Caco-2 (cell line): ENCODE measurements around the gene PALM3. TPM values are rescaled to one million over a fixed set of nuclear protein-coding genes. Genes with fewer than 3 reads are reported as not detected.

ENCODE experiments used
- BruUV-seq: library from RNA; stranded (reverse); fragments of 400-500 nt; replicated peaks from 2 replicates; lab custom pipeline; 2021; lab: Mats Ljungman, UMichigan
- CTCF ChIA-PET: fragments of 300-600 bp; sonication (Branson Sonifier 250); formaldehyde crosslinking; loops from one replicate; lab custom pipeline; 2022; ENCODE audit warnings: antibody characterized with exemption; lab: Charles Lee
- POLR2A ChIA-PET: fragments of 300-600 bp; sonication (Branson Sonifier 250); formaldehyde crosslinking; loops from one replicate; lab custom pipeline; 2022; ENCODE audit warnings: antibody characterized with exemption; lab: Charles Lee
- DNase-seq, 2 experiments: peaks; one replicate each; pipeline versions ENCODE4 v3.0.0 to v3.0.0-alpha.2; 2020 to 2022
- H3K27me3 ChIP-seq: replicated peaks from 2 replicates; pipeline ENCODE4 v1.6.0; 2011; ENCODE audit warnings: low read length; ENCODE audit not compliant: control insufficient read depth, insufficient read depth
- H3K36me3 ChIP-seq: 2 replicates; pipeline ENCODE4 v1.5.1; 2011; ENCODE audit warnings: low read length; ENCODE audit not compliant: control insufficient read depth, insufficient read depth
- H3K4me1 ChIP-seq: fragments of 250-450 bp; sonication (Bioruptor Pico); 2 replicates; pipeline ENCODE4 v1.5.1; 2020; ENCODE audit warnings: mild to moderate bottlenecking
- H3K4me3 ChIP-seq: 2 replicates; pipeline ENCODE4 v1.5.1; 2011; ENCODE audit warnings: low read depth, mild to moderate bottlenecking, control low read depth, low read length
- H3K9me3 ChIP-seq: fragments of 250-450 bp; sonication (Bioruptor Pico); 2 replicates; pipeline ENCODE4 v1.5.1; 2020; ENCODE audit warnings: mild to moderate bottlenecking, moderate library complexity
- H3K27ac Mint-ChIP-seq: one replicate; pipeline ENCODE4 v1.8.0; 2022; ENCODE audit warnings: mixed read lengths; ENCODE audit not compliant: unreplicated experiment
- H3K27me3 Mint-ChIP-seq: one replicate; pipeline ENCODE4 v1.8.0; 2022; ENCODE audit warnings: mixed read lengths; ENCODE audit not compliant: insufficient read depth, unreplicated experiment
- H3K36me3 Mint-ChIP-seq: one replicate; pipeline ENCODE4 v1.8.0; 2022; ENCODE audit warnings: mild to moderate bottlenecking, mixed read lengths; ENCODE audit not compliant: insufficient read depth, unreplicated experiment
- H3K4me1 Mint-ChIP-seq: one replicate; pipeline ENCODE4 v1.8.0; 2022; ENCODE audit warnings: low read depth, mixed read lengths; ENCODE audit not compliant: unreplicated experiment
- H3K4me3 Mint-ChIP-seq: one replicate; pipeline ENCODE4 v1.8.0; 2022; ENCODE audit warnings: mild to moderate bottlenecking, moderate library complexity, mixed read lengths; ENCODE audit not compliant: unreplicated experiment
- H3K9me3 Mint-ChIP-seq: one replicate; pipeline ENCODE4 v1.8.0; 2022; ENCODE audit warnings: mixed read lengths; ENCODE audit not compliant: unreplicated experiment
- intact Hi-C: fragments of 100-400 bp; cut with micrococcal nuclease; formaldehyde crosslinking; loops from one replicate; pipeline ENCODE4 v1.10.0; 2022; ENCODE audit not compliant: unreplicated experiment
- total RNA-seq: library from RNA; stranded (reverse); gene quantifications from 2 replicates; pipeline ENCODE4 v1.2.3, GENCODE V29; 2022
- TF ChIP-seq, protein P1 (sequence below), 2 experiments: fragments of 200-600 bp in 1 of 2; IDR thresholded peaks; 1 replicate in 1 of 2; 2 replicates in 1 of 2; pipeline versions ENCODE4 v1.5.1 to v1.8.0; 2011 to 2022; ENCODE audit warnings: antibody characterized with exemption in 1 of 2, control low read depth in 1 of 2, inconsistent platforms in 1 of 2, low read depth in 1 of 2, low read length in 1 of 2, mild to moderate bottlenecking in 1 of 2, moderate library complexity in 1 of 2; ENCODE audit not compliant: insufficient read depth in 1 of 2, severe bottlenecking in 1 of 2, unreplicated experiment in 1 of 2

PALM3 gene
- total RNA-seq, 1 experiment from 2014 or later: 25.9 TPM

DNA sequence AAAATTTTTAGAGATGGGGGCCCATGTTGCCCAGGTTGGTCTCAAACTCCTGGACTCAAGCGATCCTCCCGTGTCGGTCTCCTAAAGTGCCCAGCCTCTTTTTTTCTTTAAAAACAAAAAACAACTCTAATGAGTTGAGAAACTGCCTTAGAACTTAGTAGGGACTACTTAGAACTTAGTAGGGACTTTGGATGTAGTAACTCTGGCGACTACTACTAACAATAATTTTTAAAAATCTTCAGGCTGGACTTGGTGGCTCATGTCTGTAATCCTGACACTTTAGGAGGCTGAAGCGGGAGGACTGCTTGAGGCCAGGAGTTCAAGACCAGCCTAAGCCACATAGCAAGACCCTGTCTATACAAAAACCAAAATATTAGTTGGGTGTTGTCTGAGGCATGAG is 24.2 kb upstream of the PALM3 start:
- H3K4me1 Mint-ChIP-seq: peaks cover 6% of the 10 kb centered on the region
- no peak overlapping the region for H3K27ac Mint-ChIP-seq
- TF ChIP-seq, protein P1, sequence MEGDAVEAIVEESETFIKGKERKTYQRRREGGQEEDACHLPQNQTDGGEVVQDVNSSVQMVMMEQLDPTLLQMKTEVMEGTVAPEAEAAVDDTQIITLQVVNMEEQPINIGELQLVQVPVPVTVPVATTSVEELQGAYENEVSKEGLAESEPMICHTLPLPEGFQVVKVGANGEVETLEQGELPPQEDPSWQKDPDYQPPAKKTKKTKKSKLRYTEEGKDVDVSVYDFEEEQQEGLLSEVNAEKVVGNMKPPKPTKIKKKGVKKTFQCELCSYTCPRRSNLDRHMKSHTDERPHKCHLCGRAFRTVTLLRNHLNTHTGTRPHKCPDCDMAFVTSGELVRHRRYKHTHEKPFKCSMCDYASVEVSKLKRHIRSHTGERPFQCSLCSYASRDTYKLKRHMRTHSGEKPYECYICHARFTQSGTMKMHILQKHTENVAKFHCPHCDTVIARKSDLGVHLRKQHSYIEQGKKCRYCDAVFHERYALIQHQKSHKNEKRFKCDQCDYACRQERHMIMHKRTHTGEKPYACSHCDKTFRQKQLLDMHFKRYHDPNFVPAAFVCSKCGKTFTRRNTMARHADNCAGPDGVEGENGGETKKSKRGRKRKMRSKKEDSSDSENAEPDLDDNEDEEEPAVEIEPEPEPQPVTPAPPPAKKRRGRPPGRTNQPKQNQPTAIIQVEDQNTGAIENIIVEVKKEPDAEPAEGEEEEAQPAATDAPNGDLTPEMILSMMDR (IDR thresholded peaks at IDR 0.05; ENCODE audit: insufficient read depth in 1 of 2, low read depth in 1 of 2, low read length in 1 of 2, severe bottlenecking in 1 of 2, unreplicated experiment in 1 of 2): no peak
- no peaks in the 10 kb centered on the region for H3K9me3 ChIP-seq
- H3K4me1 ChIP-seq: peaks cover 6% of the 10 kb centered on the region; the same call in 1 of the 2 replicates
- no peaks in the 10 kb centered on the region for H3K27me3 Mint-ChIP-seq
- no peaks in the 10 kb centered on the region for H3K36me3 ChIP-seq
- no peaks in the 10 kb centered on the region for H3K27me3 ChIP-seq
- CTCF ChIA-PET: no interaction called here
- DNase-seq: no peak
- H3K4me3 Mint-ChIP-seq: no peak overlapping the region
- BruUV-seq: no TSS peak
- intact Hi-C loops: no loop called here
- H3K9me3 Mint-ChIP-seq: no peaks in the 10 kb centered on the region
- no peak overlapping the region for H3K4me3 ChIP-seq
- POLR2A ChIA-PET: no interaction called here
- H3K36me3 Mint-ChIP-seq: peaks cover 26% of the 10 kb centered on the region

DNA sequence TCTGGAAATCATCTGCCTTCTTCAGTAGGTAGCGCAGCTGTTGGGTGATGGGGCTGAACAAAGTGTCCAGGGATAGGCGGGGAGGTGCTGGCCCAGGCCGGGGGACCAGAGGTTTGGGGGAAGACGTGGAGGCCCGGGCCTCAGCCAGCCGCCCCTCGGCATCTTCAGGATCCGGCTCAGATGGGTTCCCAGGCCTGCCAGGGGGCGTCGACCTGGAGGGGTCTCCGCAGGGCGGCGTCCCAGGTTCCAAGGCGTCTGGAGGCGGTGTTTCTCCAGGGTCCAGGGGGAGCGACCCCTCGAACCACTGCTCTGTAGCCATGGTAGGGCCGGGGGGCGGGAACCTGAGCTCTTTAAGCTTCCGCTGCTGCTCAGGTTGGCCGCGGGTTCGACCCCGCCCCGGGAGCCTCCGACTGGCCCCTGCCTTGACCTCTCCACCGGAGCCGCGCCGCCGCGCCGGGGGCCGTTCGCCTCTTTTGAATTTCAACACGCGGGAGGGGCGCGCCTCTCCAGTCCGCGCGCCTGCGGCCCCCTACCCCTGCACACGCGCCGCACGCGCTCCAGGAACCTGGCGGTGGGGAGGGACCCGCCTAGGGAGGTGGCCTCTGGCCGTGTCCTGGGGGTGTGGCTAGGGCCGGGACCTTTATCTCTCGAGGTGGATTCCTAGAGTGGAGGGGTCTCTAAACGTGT is 23.6 kb upstream of the PALM3 start, which contains the start of gene C19orf67:
Gene C19orf67, minus strand, starts transcription at position 475 of the 687 bp plus-strand sequence. Its CDS starts 156 bp downstream, at position 319.
- CTCF ChIA-PET: no interaction called here
- H3K36me3 Mint-ChIP-seq: peaks cover 28% of the 10 kb centered on the region
- peaks cover 7% of the 10 kb centered on the region; the same call in 1 of the 2 replicates for H3K4me1 ChIP-seq
- H3K36me3 ChIP-seq: no peaks in the 10 kb centered on the region
- H3K4me3 ChIP-seq: no peak within 1 kb of the TSS
- TF ChIP-seq, protein P1 (IDR thresholded peaks at IDR 0.05; ENCODE audit: insufficient read depth in 1 of 2, low read depth in 1 of 2, low read length in 1 of 2, severe bottlenecking in 1 of 2, unreplicated experiment in 1 of 2): no peak
- no peaks in the 10 kb centered on the region for H3K27me3 ChIP-seq
- intact Hi-C loops: no loop called here
- no peaks in the 10 kb centered on the region for H3K9me3 ChIP-seq
- no peaks in the 10 kb centered on the region for H3K9me3 Mint-ChIP-seq
- POLR2A ChIA-PET: no interaction called here
- peaks cover 6% of the 10 kb centered on the region for H3K4me1 Mint-ChIP-seq
- no peak within 1 kb of the TSS for H3K4me3 Mint-ChIP-seq
- H3K27me3 Mint-ChIP-seq: no peaks in the 10 kb centered on the region
- H3K27ac Mint-ChIP-seq: no peak within 1 kb of the TSS
- no TSS peak for BruUV-seq
- no peak for DNase-seq

DNA sequence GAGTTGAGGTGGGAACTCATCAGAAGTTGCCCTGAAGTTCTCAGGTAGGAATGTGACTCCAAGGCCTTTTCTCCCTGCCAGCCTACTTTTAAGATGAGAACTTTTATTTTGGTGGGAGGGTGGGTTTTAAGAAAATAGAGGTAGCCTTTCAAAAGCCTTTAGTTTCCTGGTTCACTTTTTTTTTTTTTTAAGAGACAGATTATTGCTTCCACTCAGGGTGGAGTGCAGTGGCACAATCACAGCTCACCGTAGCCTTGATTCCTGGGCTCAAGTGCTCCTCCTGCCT is 20.7 kb upstream of the PALM3 start:
- H3K4me1 Mint-ChIP-seq: no peaks in the 10 kb centered on the region
- no peaks in the 10 kb centered on the region for H3K36me3 ChIP-seq
- no peak for DNase-seq
- H3K4me3 Mint-ChIP-seq: peak overlapping the region; percentile 93
- H3K4me1 ChIP-seq: peaks cover 10% of the 10 kb centered on the region; the same call in 1 of the 2 replicates
- TF ChIP-seq, protein P1 (IDR thresholded peaks at IDR 0.05; ENCODE audit: insufficient read depth in 1 of 2, low read depth in 1 of 2, low read length in 1 of 2, severe bottlenecking in 1 of 2, unreplicated experiment in 1 of 2): no peak
- intact Hi-C loops: loop anchor here (5.0 kb wide), 1 partner anchor 35 kb away; the partner anchor contains the start of gene PRKACA
- peaks cover 10% of the 10 kb centered on the region for H3K36me3 Mint-ChIP-seq
- no peaks in the 10 kb centered on the region for H3K27me3 ChIP-seq
- H3K9me3 ChIP-seq: no peaks in the 10 kb centered on the region
- no peaks in the 10 kb centered on the region for H3K27me3 Mint-ChIP-seq
- CTCF ChIA-PET: interaction anchor here (0.7 to 1.1 kb wide), 2 partner anchors 9 to 54 kb away, joined by 3 read pairs; partner anchors contain the start of gene ASF1B
- no TSS peak for BruUV-seq
- no peak overlapping the region for H3K27ac Mint-ChIP-seq
- H3K4me3 ChIP-seq: no peak overlapping the region
- POLR2A ChIA-PET: no interaction called here
- no peaks in the 10 kb centered on the region for H3K9me3 Mint-ChIP-seq
